OCI-LY3 (cell line): ENCODE measurements around the gene KRTAP5-2.

Experiments
- H2AFZ ChIP-seq: fragments of 200-600, 300-600 bp; shearing (Covaris generic); 2 replicates; pipeline ENCODE4 v1.6.0; 2014; ENCODE audit warnings: antibody characterized with exemption, low read depth, low read length
- H3K27ac ChIP-seq: fragments of 200-600, 300-600 bp; sonication (generic); 2 replicates; pipeline ENCODE4 v1.5.1; 2014; ENCODE audit warnings: mild to moderate bottlenecking, low read length, moderate library complexity, mixed read lengths
- H3K27me3 ChIP-seq: fragments of 200-600, 300-600 bp; sonication (generic); 2 replicates; pipeline ENCODE4 v1.6.1; 2014; ENCODE audit warnings: low read depth, low read length, mixed read lengths
- H3K36me3 ChIP-seq: fragments of 200-600, 300-600 bp; sonication (generic); replicated peaks from 2 replicates; pipeline ENCODE3; 2014; ENCODE audit warnings: low read depth, low read length, mixed read lengths
- H3K4me1 ChIP-seq: fragments of 300-600, 200-600 bp; sonication (generic); 2 replicates; pipeline ENCODE4 v1.6.1; 2014; ENCODE audit warnings: low read length, mixed read lengths
- H3K4me2 ChIP-seq: fragments of 200-600, 300-600 bp; sonication (generic); 2 replicates; pipeline ENCODE4 v1.6.1; 2014; ENCODE audit warnings: low read length, mixed read lengths
- H3K4me3 ChIP-seq: fragments of 300-600, 200-600 bp; sonication (generic); 2 replicates; pipeline ENCODE4 v1.5.1; 2014; ENCODE audit warnings: antibody characterized with exemption, mild to moderate bottlenecking, low read length, moderate library complexity
- H3K79me2 ChIP-seq: fragments of 300-600, 200-600 bp; shearing (Covaris generic); 2 replicates; pipeline ENCODE4 v1.6.1; 2014; ENCODE audit warnings: mild to moderate bottlenecking, low read length, mixed read lengths
- H3K9ac ChIP-seq: fragments of 300-600, 200-600 bp; shearing (Covaris generic); 2 replicates; pipeline ENCODE4 v1.6.0; 2014; ENCODE audit warnings: mild to moderate bottlenecking, low read length, moderate library complexity
- H3K9me3 ChIP-seq: fragments of 200-600, 300-600 bp; shearing (Covaris generic); 2 replicates; pipeline ENCODE4 v1.6.1; 2014; ENCODE audit warnings: low read length, mixed read lengths; ENCODE audit not compliant: insufficient read depth
- H4K20me1 ChIP-seq: fragments of 200-600, 300-600 bp; sonication (generic); 2 replicates; pipeline ENCODE4 v1.6.1; 2016; ENCODE audit warnings: low read length, mixed read lengths; ENCODE audit not compliant: insufficient read depth
- EZH2phosphoT487 ChIP-seq: fragments of 200-600 bp; shearing (Covaris generic); IDR thresholded peaks from 2 replicates; pipeline ENCODE4 v1.6.1; 2018; ENCODE audit warnings: antibody characterized with exemption, mixed run types, low read depth
- TF ChIP-seq, protein P1 (sequence below): fragments of 200-600, 300-600 bp; sonication (generic); IDR thresholded peaks from 2 replicates; pipeline ENCODE4 v1.5.1; 2014; ENCODE audit warnings: antibody characterized with exemption, low read length, low read depth

Gene KRTAP5-2

GRCh38 chr11:1630271-1630670, 32.2 kb upstream of the KRTAP5-2 start:
- no peak overlapping the region for H3K27ac ChIP-seq
- no peaks in the 10 kb centered on the region for H3K9me3 ChIP-seq
- no peaks in the 10 kb centered on the region for H3K4me1 ChIP-seq
- no peaks in the 10 kb centered on the region for H3K79me2 ChIP-seq
- no peak overlapping the region for H3K4me3 ChIP-seq
- H3K27me3 ChIP-seq: peaks cover 61% of the 10 kb centered on the region
- H2AFZ ChIP-seq: no peak overlapping the region
- no peak overlapping the region for H3K9ac ChIP-seq
- no peaks in the 10 kb centered on the region for H4K20me1 ChIP-seq
- H3K36me3 ChIP-seq: no peaks in the 10 kb centered on the region
- H3K4me2 ChIP-seq: no peak overlapping the region
- TF ChIP-seq, protein P1, sequence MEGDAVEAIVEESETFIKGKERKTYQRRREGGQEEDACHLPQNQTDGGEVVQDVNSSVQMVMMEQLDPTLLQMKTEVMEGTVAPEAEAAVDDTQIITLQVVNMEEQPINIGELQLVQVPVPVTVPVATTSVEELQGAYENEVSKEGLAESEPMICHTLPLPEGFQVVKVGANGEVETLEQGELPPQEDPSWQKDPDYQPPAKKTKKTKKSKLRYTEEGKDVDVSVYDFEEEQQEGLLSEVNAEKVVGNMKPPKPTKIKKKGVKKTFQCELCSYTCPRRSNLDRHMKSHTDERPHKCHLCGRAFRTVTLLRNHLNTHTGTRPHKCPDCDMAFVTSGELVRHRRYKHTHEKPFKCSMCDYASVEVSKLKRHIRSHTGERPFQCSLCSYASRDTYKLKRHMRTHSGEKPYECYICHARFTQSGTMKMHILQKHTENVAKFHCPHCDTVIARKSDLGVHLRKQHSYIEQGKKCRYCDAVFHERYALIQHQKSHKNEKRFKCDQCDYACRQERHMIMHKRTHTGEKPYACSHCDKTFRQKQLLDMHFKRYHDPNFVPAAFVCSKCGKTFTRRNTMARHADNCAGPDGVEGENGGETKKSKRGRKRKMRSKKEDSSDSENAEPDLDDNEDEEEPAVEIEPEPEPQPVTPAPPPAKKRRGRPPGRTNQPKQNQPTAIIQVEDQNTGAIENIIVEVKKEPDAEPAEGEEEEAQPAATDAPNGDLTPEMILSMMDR: no peak
- TF ChIP-seq EZH2phosphoT487: no peak

- no peaks in the 10 kb centered on the region for H3K79me2 ChIP-seq
- H3K9ac ChIP-seq: no peak within 1 kb of the TSS
- no peak within 1 kb of the TSS for H3K4me3 ChIP-seq
- H3K4me1 ChIP-seq: no peaks in the 10 kb centered on the region
- TF ChIP-seq, protein P1: no peak
- TF ChIP-seq EZH2phosphoT487: no peak
- peak within 1 kb of the TSS; percentile 27; the same call in 1 of the 2 replicates for H3K4me2 ChIP-seq
- peaks cover 67% of the 10 kb centered on the region for H3K27me3 ChIP-seq
- H3K36me3 ChIP-seq: no peaks in the 10 kb centered on the region
- no peak within 1 kb of the TSS for H3K27ac ChIP-seq
- no peaks in the 10 kb centered on the region for H3K9me3 ChIP-seq
- no peak within 1 kb of the TSS for H2AFZ ChIP-seq
- no peaks in the 10 kb centered on the region for H4K20me1 ChIP-seq
Observed at GRCh38 chr11:1629326-1630185, 31.5 kb upstream of the KRTAP5-2 start, which contains the start of gene KRTAP5-5. TSS of gene KRTAP5-5 (plus strand) at chr11:1629775. CDS start at chr11:1629841, 66 bp downstream.

DNA sequence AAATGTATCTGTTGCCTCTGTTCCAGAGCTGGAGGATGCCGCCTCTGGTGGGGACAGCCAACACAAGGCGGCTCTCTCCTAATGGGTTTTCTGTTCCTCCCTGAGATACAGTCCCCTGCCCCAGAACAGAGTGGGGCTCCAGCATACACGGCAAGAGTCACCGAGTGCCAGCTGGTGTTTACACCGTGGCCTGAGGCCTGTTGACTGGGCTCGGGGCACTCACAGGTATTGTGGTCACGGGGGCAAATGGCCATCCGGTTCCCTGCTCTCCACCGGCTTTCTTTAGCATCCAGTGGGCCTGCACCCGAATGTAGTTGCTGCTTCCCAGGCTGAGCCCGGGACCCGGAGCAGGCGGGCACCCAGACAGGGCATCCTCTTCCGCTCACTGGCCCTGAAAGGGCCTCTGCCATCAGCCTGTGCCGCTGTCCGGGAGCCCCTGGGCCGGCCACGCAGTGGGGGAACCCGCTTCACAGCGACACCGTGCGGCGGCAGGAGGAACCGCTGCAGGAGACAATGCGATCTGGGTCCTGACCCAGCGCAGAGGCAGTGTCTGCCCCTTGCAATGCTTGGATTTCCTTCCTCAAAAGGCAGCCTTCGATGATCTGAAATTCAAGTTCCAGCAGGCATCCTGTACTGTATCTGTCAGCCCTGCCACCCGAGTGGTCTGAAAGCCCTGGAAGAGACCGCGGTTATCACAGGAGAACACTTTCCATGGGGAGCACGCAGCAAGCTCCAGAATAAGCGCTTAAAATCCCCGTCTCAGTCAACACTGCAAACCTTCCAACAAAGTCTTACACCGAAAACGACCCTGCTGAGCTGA, 30.6 kb upstream of the KRTAP5-2 start:
- no peaks in the 10 kb centered on the region for H3K36me3 ChIP-seq
- no peak overlapping the region for H3K27ac ChIP-seq
- peak overlapping the region; percentile 27; the same call in 1 of the 2 replicates for H3K4me2 ChIP-seq
- no peaks in the 10 kb centered on the region for H3K9me3 ChIP-seq
- no peaks in the 10 kb centered on the region for H4K20me1 ChIP-seq
- peaks cover 70% of the 10 kb centered on the region for H3K27me3 ChIP-seq
- H3K9ac ChIP-seq: no peak overlapping the region
- no peak overlapping the region for H2AFZ ChIP-seq
- no peaks in the 10 kb centered on the region for H3K79me2 ChIP-seq
- H3K4me3 ChIP-seq: no peak overlapping the region
- TF ChIP-seq EZH2phosphoT487: no peak
- TF ChIP-seq, protein P1: peak; percentile 88
- no peaks in the 10 kb centered on the region for H3K4me1 ChIP-seq

- Histone ChIP-seq H3K36me3 (no peaks in the 10 kb centered on the region), H3K4me3 (no peak overlapping the region), H3K4me1 (no peaks in the 10 kb centered on the region), H4K20me1 (no peaks in the 10 kb centered on the region), H3K9me3 (no peaks in the 10 kb centered on the region), H3K4me2 (no peak overlapping the region), H3K9ac (no peak overlapping the region), H3K79me2 (no peaks in the 10 kb centered on the region), H2AFZ (no peak overlapping the region), H3K27me3 (peaks cover 48% of the 10 kb centered on the region), H3K27ac (no peak overlapping the region)
- TF ChIP-seq, protein P1: no peak
- no peak for TF ChIP-seq EZH2phosphoT487
Observed at GRCh38 chr11:1625541-1625940, 27.4 kb upstream of the KRTAP5-2 start.
